Nucleus accumbens (tissue), 56 donors: Measurements from ENCODE around the gene UGCG.
A peak's percentile ranks its signal among the peaks of the same experiment; 100 is the strongest.
"Not testable (repeated sequence)": the region's sequence is repeated elsewhere in the genome, so short reads cannot be mapped to it uniquely, and the experiment has no call there.

ENCODE experiments used
- DNase-seq, 56 donors: peaks; one replicate each; lab custom pipeline; 2025; lab: John Stamatoyannopoulos, UW

The UGCG gene

GRCh38 chr9:111886983-111887718 is 9.5 kb upstream of the UGCG start:
- no peak for DNase-seq

- no peak for DNase-seq
These were observed 6.3 kb upstream of the UGCG start for GRCh38 chr9:111890334-111890733.

GRCh38 chr9:111890867-111891266 is 5.7 kb upstream of the UGCG start:
- not testable (repeated sequence) for DNase-seq

- DNase-seq = no peak
These were observed 4.6 kb upstream of the UGCG start for GRCh38 chr9:111891910-111892499.

DNA sequence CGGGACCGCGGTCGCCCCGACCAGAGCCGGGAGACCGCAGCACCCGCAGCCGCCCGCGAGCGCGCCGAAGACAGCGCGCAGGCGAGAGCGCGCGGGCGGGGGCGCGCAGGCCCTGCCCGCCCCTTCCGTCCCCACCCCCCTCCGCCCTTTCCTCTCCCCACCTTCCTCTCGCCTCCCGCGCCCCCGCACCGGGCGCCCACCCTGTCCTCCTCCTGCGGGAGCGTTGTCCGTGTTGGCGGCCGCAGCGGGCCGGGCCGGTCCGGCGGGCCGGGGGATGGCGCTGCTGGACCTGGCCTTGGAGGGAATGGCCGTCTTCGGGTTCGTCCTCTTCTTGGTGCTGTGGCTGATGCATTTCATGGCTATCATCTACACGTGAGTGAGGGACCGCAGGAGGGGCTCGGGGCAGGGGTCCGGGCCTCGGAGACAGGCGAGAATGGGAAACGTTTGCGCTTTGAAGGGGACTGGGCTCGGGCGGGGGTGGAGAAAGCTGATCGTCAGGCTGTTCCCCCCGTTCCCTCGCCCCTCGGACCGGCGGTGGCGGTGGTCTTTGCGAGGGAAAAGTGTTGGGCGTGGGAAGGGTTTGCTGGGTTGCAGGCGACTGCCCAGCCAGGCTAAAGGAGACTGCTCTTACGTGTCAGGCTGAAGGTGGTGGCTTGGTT is 457 bp downstream of the UGCG start:
- peak in 45 of 56 donors; percentile 20 to 86 (median 71) for DNase-seq

DNA sequence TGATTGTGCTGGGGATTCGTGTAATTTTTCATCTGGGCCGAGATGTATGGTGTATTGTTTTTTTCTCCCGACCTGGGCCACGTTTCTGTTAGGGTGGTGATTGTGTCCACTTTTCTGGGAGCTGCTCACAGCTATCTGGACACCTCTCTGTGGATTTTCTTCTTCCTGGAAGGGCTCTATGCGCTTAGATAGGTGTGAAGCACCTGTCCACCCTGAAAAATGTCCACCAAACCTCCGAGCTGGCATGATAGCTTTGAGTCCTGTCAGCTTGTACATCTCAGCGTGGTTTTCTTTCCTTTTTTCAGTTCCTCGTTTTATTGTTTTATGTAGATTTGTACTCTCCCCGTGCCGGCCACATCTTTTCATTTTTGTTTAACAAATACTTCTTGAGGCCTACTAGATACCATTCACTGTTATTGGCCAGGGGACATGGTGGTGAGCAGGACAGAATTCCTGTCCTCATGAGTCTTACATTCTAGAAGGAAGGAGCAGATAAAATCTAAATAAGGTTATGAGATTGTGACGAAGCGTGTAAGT is 1.1 kb downstream of the UGCG start:
- DNase-seq = peak in 10 of 56 donors; percentile 7 to 47 (median 26)

DNA sequence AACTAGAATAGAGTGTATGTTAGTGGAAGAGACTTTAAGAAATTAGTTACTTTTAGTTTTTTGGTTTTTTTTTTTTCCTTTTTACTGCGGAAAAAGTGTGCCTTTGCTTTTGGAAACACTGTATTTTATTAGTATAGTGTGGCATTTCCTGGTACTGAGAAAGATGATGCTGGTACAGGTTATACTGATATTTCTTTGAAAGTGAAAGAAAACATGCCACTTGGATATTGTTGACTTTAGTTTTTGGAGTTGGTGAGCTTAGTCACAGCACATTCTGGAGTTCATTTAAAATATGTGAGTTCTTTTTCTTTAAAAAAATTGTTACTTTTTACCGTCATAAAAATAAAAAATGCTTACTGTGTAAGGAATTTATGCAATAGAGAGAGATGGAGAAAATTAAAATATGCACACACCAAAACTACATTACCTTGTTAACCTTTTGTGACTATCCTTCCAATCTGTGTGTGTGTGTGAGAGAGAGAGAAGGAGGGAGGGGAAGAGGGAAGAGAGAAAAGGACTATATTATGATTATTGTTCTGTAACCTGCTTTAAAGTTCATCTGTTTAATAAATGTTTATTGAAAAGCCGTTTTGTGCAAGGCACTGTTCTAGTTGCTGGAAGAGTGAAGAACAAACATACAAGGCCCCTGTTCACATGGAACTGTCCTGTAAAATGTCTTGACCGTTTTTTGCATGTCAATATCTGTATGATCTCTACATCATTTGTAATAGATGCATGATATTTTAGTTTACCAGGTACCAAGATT is 1.9 kb downstream of the UGCG start:
- DNase-seq = no peak

- no peak for DNase-seq
These were observed 3.7 kb downstream of the UGCG start for GRCh38 chr9:111900151-111900857.

GRCh38 chr9:111900858-111901612 is 4.4 kb downstream of the UGCG start:
- DNase-seq = no peak

DNA sequence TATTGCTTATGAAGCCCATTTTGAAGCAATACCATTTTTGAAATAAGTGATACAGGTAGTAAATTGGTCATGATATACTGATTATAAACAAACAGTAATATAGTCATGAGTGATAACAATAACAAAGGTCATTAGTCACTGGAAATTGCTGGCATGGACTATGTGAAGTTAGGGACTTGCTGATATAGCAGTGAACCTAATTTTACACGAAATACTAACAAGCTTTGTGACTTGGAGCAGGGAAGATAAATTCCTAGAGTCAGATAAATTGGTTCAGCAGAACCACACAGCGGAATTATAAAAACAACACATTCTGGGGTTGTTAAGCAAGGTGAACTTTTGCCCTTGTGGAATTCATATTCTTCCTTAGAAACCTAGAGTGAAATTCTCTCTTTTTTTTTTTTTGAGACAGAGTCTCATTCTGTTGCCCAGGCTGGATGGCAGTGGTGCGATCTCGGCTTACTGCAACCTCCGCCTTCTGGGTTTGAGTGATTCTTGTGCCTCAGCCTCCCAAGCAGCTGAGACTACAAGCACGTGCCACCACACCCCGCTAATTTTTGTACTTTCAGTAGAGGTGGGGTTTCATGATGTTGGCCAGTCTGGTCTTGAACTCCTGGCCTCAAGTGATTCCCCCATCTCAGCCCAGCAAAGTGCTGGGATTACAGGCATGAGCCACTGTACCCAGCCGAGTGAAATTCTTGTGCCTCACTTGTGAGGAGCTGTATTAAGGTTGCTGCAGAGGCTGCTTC is 6.0 kb downstream of the UGCG start:
- DNase-seq = no peak

DNA sequence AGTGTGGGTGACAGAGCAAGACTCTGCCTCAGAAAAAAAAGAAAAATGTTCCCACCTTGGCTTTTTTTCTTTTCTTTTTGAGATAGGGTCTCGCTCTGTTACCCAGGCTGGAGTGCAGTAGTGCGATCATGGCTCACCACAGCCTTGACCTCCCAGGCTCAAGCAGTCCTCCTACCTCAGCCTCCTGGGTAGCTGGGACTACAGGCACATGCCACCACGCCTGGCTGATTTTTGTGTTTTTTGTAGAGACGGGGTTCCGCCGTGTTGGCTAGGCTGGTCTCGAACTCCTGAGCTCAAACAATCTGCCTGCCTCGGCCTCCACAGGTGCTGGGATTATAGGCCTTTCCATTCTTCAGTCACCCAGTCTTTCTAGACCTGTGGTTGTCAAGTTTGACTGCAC is 6.9 kb downstream of the UGCG start:
- not testable (repeated sequence) for DNase-seq

DNA sequence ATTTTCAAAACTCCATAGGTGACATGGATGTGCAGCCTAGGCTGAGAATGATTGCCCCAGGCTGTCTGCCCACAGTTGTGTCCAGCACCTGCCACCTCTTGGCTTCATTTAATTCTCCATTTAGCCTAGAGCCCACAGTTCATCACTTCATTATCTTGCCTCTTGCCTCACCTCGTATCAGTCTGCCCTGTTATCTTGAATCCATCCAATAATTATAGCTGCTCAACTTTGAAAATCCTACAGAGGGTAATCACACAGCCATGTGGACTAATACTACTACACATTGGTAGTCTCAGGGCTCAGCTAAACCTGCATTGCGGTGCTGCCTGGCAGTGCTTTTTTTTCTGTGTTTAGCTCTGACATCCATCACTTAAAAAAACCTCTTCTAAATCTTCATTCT is 7.4 kb downstream of the UGCG start:
- no peak for DNase-seq

DNA sequence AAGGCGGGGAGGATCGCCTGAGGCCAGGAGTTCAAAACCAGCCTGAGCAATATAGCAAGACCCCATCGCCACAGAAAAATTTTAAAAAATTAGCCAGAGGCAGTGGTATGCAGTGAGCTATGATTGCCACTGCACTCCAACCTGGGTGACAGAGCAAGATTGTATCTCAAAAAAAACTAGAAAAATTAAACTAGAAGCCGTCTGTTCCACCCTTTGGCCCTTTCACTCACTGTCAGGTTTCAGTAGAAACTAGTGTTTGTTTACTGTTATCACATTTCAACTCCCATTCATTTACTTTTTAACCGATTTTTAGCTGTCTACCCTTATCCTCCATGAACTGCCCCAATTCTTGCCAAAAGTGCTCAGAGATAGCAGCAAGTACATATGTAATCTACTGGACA is 8.3 kb downstream of the UGCG start:
- no peak for DNase-seq

- no peak for DNase-seq
These were observed 10.5 kb downstream of the UGCG start for GRCh38 chr9:111907147-111907546.

DNA sequence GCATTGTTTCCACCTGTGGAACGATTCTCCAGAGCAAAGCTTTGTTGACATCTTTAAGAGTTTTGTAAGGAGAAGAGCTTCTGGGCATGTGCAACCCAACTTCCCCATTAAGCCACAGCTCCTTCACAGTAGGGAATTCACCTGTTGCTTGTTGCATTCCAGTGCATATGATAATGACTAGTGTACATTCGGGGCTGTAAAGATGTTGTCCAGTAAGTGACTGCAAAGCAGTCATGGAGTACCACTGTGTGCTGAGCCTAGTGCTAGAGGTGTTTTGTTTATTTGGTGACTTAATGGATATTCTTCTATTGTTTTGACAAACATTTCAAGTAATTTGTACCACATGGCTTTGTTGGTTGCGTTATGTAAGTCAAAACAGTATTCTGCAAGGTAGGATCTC is 12.8 kb downstream of the UGCG start:
- no peak for DNase-seq

GRCh38 chr9:111910428-111910827 is 13.8 kb downstream of the UGCG start:
- DNase-seq = no peak

DNA sequence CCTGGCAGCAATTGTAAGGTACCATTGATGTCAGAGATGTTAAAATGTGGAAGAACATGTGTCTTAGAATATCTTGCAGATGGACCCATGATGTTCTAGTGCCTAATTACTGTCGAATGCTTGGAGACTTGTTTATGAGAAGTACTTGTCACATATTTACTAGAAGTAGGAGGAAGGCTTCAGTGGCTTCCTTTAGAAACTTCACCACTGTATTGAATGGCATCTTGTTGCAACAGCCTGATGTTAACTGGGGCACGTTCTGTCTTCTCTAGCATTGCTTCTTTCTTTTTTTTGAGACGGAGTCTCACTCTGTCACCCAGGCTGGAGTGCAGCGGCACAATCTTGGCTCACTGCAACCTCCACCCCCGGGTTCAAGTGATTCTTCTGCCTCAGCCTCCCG is 16.5 kb downstream of the UGCG start:
- DNase-seq = no peak

- DNase-seq = no peak
These were observed 18.3 kb downstream of the UGCG start for GRCh38 chr9:111914749-111915424.
